Skin of body (tissue), 1 donor: ENCODE measurements around the gene BARX2. TPM values are rescaled to one million over a fixed set of nuclear protein-coding genes. Genes with fewer than 3 reads are reported as not detected.

ENCODE experiments used
- total RNA-seq: library from RNA; depleted of rRNA; stranded (reverse); fragments of >200 nt; gene quantifications from one replicate; pipeline ENCODE4 v1.2.3, GENCODE V29; 2014

The BARX2 gene
- total RNA-seq, 1 donor from 2014 or later, result 12.3 TPM

Other genes with a start within 250 kb of the BARX2 start
- gene ARHGAP32, start 183.5 kb upstream of the BARX2 start, total RNA-seq, result 37.7 TPM